Thymus (tissue), 11 donors: Measurements from ENCODE around the gene TUT7. TPM values are rescaled to one million over a fixed set of nuclear protein-coding genes. Genes with fewer than 3 reads are reported as not detected.

ENCODE experiments used
- DNase-seq, 9 donors: peaks; one replicate each; pipeline ENCODE4 v3.0.0-alpha.2; 2013; ENCODE audit warnings: low spot score in 9 of 9, low read depth in 6 of 9, missing footprints in 1 of 9
- H3K27ac ChIP-seq, 2 donors: one replicate each; pipeline ENCODE4 v1.5.1; 2013; ENCODE audit warnings: control low read depth in 1 of 2, low read depth in 1 of 2, low read length in 1 of 2, mild to moderate bottlenecking in 1 of 2, moderate library complexity in 1 of 2
- H3K27me3 ChIP-seq, 2 donors: one replicate each; pipeline ENCODE4 v1.5.1; 2013; ENCODE audit warnings: low read length in 1 of 2; ENCODE audit not compliant: control insufficient read depth in 2 of 2, insufficient read depth in 1 of 2
- H3K36me3 ChIP-seq, 2 donors: one replicate each; pipeline ENCODE4 v1.5.1; 2013; ENCODE audit warnings: low read length in 1 of 2, mild to moderate bottlenecking in 1 of 2, moderate library complexity in 1 of 2; ENCODE audit not compliant: control insufficient read depth in 2 of 2, insufficient read depth in 2 of 2
- H3K4me1 ChIP-seq, 2 donors: one replicate each; pipeline ENCODE4 v1.5.1; 2013; ENCODE audit warnings: low read length in 2 of 2; ENCODE audit not compliant: control insufficient read depth in 2 of 2, insufficient read depth in 2 of 2
- H3K4me3 ChIP-seq, 2 donors: one replicate each; pipeline ENCODE4 v1.5.1; 2013; ENCODE audit warnings: low read length in 2 of 2, control low read depth in 1 of 2, mild to moderate bottlenecking in 1 of 2
- H3K9me3 ChIP-seq, 2 donors: one replicate each; pipeline ENCODE4 v1.5.1; 2013; ENCODE audit warnings: low read length in 1 of 2, mild to moderate bottlenecking in 1 of 2; ENCODE audit not compliant: control insufficient read depth in 2 of 2, insufficient read depth in 1 of 2
- WGBS: extraction: QIAGEN DNeasy Blood & Tissue Kit; methylation state at CpG from one replicate; pipeline ENCODE4 v1.1.7; 2013; 5-methylcytosine and 5-hydroxymethylcytosine counted together
- polyA plus RNA-seq: library from polyadenylated mRNA; stranded (reverse); fragments of 200-250 nt; gene quantifications from one replicate; pipeline ENCODE4 v1.2.3, GENCODE V29; 2013
- total RNA-seq: library from RNA; stranded (reverse); fragments of 120-200 nt; gene quantifications from one replicate; pipeline ENCODE4 v1.2.4, GENCODE V29; 2013
- donor health status: healthy.

The TUT7 gene
- total and polyA plus RNA-seq, 2 donors: 25.9 to 29.2 TPM

- H3K27ac ChIP-seq: peak overlapping the region in 1 of 2 donors; percentile 72
- H3K4me3 ChIP-seq: peak overlapping the region in 1 of 2 donors; percentile 2
These were observed 16.6 kb downstream of the TUT7 start for GRCh38 chr9:86337469-86338108.

GRCh38 chr9:86336058-86336457, 18.2 kb downstream of the TUT7 start:
- Histone ChIP-seq H3K27me3 (no peaks in the 10 kb centered on the region), H3K4me1 (peaks cover 2 to 12% of the 10 kb centered on the region in 2 donors), H3K36me3 (peaks cover 28 to 54% of the 10 kb centered on the region in 2 donors), H3K27ac (no peak overlapping the region), H3K9me3 (no peaks in the 10 kb centered on the region), H3K4me3 (no peak overlapping the region)
- DNase-seq: no peak
- 97% methylated on average over 1 of the region's 1 CpG for whole genome bisulfite sequencing

More at GRCh38 chr9:86337469-86338108, 16.6 kb downstream of the TUT7 start:
- Histone ChIP-seq H3K9me3 (no peaks in the 10 kb centered on the region), H3K27me3 (no peaks in the 10 kb centered on the region), H3K36me3 (peaks cover 36 to 63% of the 10 kb centered on the region in 2 donors), H3K4me1 (peaks cover 2 to 12% of the 10 kb centered on the region in 2 donors)
- 25% methylated on average over 9 of the region's 9 CpGs for WGBS
- DNase-seq: peak in 2 of 9 donors; percentile 9 to 38

- DNase-seq: no peak
- WGBS: over 99% methylated on average over 2 of the region's 2 CpGs
- Histone ChIP-seq H3K27ac (no peak overlapping the region), H3K9me3 (no peaks in the 10 kb centered on the region), H3K27me3 (no peaks in the 10 kb centered on the region), H3K4me1 (peaks cover 2 to 6% of the 10 kb centered on the region in 2 donors), H3K4me3 (no peak overlapping the region), H3K36me3 (peaks cover 26 to 55% of the 10 kb centered on the region in 2 donors)
These were observed 20.6 kb downstream of the TUT7 start for GRCh38 chr9:86333651-86334050.

GRCh38 chr9:86330186-86330585, 24.0 kb downstream of the TUT7 start:
- H3K36me3 ChIP-seq: peaks cover 31 to 67% of the 10 kb centered on the region in 2 donors
- no peak for DNase-seq

DNA sequence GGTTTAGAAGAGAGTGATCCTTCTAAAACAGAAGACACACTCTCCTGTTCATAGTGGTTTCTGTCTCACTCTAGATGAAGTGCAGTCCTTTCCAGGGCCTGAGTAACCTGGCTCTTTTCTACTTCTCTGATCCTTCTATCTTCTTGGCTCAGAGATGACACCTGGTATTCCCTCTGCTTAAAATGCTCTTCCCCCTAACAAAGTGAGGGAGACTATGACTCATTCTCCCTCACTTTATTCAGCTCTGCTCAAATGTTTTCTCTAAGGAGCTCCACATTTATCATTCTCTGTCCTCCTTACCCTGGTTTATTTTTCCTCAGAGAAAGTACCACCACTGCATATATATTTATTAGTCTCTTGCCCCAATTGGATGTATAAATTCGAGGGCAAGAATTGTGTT, 24.6 kb downstream of the TUT7 start:
- DNase-seq: no peak
- 92% methylated on average over 1 of the region's 1 CpG for WGBS
- Histone ChIP-seq H3K4me1 (no peaks in the 10 kb centered on the region), H3K4me3 (no peak overlapping the region), H3K36me3 (peaks cover 30 to 66% of the 10 kb centered on the region in 2 donors), H3K27me3 (no peaks in the 10 kb centered on the region), H3K9me3 (no peaks in the 10 kb centered on the region), H3K27ac (no peak overlapping the region)

More at GRCh38 chr9:86330186-86330585, 24.0 kb downstream of the TUT7 start:
- Histone ChIP-seq H3K9me3 (no peaks in the 10 kb centered on the region), H3K27me3 (no peaks in the 10 kb centered on the region), H3K4me3 (no peak overlapping the region), H3K27ac (no peak overlapping the region), H3K4me1 (no peaks in the 10 kb centered on the region)
- 93% methylated on average over 5 of the region's 5 CpGs for WGBS

DNA sequence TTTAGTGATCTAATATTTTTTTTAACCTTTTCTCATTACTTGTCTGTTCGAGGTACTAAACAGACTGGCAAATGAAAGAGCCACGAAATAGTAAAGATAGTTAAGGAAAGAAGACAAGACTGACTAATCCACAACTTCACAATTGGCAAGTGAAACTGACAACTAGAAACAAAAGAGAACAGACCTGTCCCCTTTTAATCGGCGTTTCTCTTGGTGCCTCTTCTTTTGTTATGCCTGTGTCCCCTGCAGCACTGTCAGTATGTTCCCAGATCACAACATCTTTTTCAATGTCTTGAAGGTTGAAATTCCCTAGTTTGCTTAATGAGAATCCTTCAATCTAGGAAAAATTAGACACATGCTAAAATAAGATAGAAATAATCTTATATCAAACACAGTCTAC, 26.1 kb downstream of the TUT7 start:
- Histone ChIP-seq H3K4me3 (no peak overlapping the region), H3K27me3 (no peaks in the 10 kb centered on the region), H3K9me3 (no peaks in the 10 kb centered on the region), H3K27ac (no peak overlapping the region), H3K4me1 (no peaks in the 10 kb centered on the region), H3K36me3 (peaks cover 27 to 66% of the 10 kb centered on the region in 2 donors)
- 94% methylated on average over 4 of the region's 4 CpGs for WGBS
- DNase-seq: no peak

DNA sequence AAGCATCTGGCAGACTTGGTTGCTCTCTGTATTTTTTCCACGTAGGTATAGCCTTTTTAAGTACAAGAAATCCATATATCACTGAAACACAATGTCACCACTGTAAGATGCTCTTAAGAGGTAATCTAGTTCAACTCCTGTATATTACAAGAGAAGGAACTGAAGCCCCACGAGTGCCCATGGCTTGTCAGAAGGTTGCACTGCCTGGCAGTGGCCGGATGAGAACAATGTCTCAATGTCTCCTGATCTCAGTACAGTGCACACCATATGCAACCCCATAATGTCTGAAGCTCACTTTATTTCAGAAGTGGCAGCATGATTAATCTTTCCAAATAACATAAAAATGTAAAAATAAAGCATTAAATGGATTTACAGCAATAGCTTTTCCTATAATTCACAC, 27.7 kb downstream of the TUT7 start:
- H3K27ac ChIP-seq: no peak overlapping the region
- H3K27me3 ChIP-seq: no peaks in the 10 kb centered on the region
- no peaks in the 10 kb centered on the region for H3K9me3 ChIP-seq
- H3K4me3 ChIP-seq: no peak overlapping the region
- no peak for DNase-seq
- H3K36me3 ChIP-seq: peaks cover 38 to 74% of the 10 kb centered on the region in 2 donors
- H3K4me1 ChIP-seq: no peaks in the 10 kb centered on the region
- WGBS: 98% methylated on average over 3 of the region's 3 CpGs

DNA sequence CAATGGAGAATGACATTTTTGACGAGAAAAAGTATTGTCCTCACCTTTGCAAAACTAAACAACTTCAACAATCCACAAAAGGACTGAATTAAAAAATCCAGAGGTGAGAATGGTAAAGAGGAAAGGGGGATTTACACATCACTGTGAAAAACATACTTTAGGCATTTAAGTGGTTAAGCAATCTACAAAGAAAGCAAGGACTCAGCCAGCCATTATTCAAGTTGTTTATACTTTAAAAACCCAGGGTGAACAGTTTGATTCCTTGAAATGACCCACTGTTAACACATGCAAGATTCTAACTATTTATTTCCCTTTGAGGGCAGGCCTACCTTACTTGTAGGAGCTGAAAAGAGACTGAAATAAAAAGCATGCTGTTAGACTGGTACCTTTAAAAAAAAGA, 29.3 kb downstream of the TUT7 start:
- Histone ChIP-seq H3K4me1 (no peaks in the 10 kb centered on the region), H3K9me3 (no peaks in the 10 kb centered on the region), H3K27ac (no peak overlapping the region), H3K4me3 (no peak overlapping the region), H3K27me3 (no peaks in the 10 kb centered on the region), H3K36me3 (peaks cover 42 to 80% of the 10 kb centered on the region in 2 donors)
- DNase-seq: no peak
- WGBS: 97% methylated on average over 1 of the region's 1 CpG

DNA sequence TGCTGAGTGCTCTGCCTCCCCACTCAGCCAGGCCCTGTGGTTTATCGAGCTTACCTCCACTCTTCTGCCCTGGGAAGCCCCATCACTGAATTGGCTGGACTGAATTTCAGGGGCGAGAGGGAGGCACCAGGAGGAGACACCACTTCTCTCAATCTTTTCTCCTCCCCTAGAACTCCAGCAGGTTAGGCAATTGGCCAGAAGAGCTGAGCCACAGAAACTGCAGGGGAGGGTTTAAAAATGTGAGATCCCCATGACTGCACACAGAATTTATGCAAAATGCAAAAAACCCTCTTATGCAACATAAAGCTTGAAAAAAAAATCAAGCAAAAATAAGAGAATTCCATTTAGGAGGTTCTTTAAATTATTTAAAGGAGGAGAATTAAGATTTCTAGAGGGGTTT, 29.9 kb downstream of the TUT7 start:
- Histone ChIP-seq H3K9me3 (no peaks in the 10 kb centered on the region), H3K27me3 (no peaks in the 10 kb centered on the region), H3K4me1 (no peaks in the 10 kb centered on the region), H3K4me3 (no peak overlapping the region), H3K36me3 (peaks cover 42 to 84% of the 10 kb centered on the region in 2 donors), H3K27ac (no peak overlapping the region)
- no peak for DNase-seq
- 93% methylated on average over 2 of the region's 2 CpGs for WGBS
